Medulla oblongata (tissue), 1 donor: Measurements from ENCODE around the gene STX1A.
"Not testable (repeated sequence)": the region's sequence is repeated elsewhere in the genome, so short reads cannot be mapped to it uniquely, and the experiment has no call there.

Experiments used
- DNase-seq: peaks from one replicate; pipeline ENCODE4 v3.0.0-alpha.2; 2015; ENCODE audit errors: extremely low spot score

STX1A gene

DNA sequence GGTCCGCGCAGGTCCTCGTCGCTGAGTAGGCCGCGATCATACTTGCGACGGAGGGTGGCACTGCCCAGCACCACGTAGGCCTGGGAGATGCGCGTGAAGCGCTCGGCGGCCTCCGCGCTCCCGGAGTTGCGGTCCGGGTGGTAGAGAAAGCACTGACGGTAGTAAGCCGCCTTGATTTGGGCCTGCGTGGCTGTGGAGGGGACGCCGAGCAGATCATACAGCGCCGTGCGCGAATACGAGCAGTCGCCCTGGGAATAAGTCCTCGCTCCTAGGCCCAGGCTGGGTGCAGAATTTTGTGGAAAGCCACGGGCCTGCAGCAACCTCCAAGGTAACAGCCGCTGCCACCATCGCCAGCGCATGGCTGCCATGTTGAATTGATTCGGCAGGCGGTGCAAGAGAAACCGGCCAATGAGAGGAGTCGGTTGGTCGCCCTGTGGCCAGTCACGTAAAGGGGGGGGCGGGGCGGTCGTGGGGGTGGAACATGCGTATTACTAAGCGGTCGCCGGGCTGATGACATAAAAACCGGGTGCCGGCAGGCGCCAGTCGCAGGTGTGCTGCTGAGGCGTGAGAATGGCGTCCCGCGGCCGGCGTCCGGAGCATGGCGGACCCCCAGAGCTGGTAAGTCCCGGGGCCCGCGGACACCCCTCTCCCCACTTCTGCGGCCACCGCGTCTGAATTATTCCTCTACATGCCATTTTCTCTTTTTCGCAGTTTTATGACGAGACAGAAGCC lies 36.2 kb downstream of the STX1A start, which contains the start of the genes BUD23 and DNAJC30:
TSS of gene BUD23 (plus strand) at position 542 of the 732 bp plus-strand sequence. CDS start at position 571, 29 bp downstream.
TSS of gene DNAJC30 (minus strand) at position 398 of the 732 bp plus-strand sequence. CDS start at position 368, 30 bp downstream.
- peak; percentile 96 for DNase-seq

DNA sequence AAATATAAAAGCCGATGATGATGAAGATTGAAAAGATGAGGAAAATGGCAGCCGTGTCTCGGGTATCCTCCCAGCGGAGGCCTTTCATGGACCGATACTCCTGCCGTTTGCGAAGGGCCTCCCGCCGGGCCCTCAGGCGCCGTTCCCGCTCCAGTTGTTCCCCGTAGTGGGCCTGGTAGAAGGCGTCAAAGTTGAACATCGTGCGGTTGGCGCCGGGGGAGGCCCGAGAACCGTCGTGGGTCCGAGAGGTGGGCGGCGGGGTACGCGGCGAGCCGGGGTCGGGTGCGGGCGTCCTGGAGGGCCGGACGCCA lies 36.8 kb downstream of the STX1A start:
- no peak for DNase-seq

DNA sequence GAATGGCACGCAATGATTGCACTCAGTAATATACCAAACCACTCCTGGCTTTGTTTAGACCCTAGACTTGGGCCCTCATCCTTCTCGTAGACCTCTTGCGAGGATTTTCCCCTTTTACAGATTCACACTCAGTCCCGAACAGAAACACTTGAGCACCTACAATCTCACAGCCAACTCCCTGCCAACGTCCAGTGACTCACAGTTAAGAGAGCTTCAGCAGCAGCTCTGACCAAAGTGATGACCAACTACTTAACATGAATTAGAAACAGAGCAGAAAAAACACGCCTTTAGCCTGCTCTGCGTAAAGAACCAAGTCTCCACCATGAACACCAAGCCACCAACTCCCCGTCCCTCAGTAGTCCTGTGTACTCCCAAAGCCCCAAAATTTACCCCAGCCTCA lies 38.4 kb downstream of the STX1A start:
- no peak for DNase-seq

DNA sequence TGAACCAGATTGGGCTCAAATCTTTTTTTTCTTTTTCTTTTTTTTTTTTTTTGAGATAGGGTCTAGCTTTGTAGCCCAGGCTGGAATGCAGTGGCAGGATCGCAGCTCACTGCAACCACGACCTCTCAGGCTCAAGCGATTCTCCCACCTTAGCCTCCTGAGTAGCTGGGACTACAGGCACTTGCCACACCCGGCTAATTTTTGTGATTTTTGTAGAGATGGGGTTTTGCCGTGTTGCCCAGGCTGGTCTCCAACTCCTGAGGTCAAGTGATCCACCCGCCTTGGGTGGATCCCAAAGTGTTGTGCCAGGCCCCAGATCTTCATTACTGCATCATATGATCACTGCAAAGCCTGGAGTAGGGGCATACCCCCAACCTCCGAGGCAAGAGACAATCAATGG lies 39.0 kb downstream of the STX1A start:
- DNase-seq: no peak

DNA sequence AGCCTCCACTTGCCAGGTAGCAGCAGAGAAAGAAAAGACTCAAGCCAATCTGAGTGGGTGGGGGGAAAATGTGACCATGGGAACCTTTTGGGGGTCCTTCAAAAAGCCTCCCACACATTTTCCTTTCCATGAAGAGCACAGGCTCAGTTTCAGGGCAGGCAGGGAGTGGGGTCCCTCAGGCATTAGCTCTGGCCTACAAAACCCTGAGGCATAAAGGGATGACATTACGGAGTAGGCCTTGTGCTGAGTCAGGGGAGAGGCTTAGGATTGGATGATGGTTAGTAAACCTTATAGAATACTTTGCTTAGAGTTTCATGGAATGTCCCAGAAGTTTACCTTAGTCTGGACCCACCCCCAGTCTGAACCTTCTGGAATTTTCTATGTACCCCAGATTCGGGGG lies 39.8 kb downstream of the STX1A start:
- DNase-seq: no peak

DNA sequence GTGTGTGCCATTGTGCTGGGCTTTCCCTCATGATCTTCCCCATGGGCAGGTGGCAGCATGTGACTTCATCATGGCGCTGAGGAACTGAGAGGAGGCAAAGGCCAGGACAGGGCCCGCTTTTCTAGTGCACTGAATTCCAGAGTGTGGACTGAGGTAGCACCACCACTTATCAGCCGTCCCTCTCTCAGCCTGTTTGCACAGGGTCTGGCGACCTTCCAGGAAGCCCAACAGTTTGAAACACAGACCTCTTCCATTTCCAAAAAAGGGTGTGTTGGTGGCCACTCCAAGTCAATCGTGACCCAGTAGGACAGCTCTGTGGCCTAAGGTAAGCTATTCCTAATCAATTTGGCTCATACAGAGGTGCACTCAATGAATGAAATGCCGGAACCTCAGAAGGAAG lies 40.6 kb downstream of the STX1A start:
- no peak for DNase-seq

DNA sequence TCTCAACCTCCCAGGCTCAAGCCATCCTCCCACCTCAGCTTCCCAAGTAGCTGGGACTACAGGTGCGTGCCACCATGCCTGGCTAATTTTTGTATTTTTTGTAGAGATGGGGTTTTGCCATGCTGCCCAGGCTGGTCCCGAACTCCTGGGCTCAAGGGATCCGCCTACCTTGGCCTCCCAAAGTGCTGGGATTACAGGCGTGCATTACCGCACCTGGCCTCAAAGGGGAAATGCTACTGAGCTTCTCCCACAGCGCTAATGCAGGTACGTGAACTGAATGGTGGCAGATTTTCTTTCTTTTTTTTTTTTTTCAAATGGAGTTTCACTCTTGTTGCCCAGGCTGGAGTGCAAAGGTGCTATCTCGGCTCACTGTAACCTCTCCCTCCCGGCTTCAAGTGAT lies 43.4 kb downstream of the STX1A start:
- DNase-seq: not testable (repeated sequence)

DNA sequence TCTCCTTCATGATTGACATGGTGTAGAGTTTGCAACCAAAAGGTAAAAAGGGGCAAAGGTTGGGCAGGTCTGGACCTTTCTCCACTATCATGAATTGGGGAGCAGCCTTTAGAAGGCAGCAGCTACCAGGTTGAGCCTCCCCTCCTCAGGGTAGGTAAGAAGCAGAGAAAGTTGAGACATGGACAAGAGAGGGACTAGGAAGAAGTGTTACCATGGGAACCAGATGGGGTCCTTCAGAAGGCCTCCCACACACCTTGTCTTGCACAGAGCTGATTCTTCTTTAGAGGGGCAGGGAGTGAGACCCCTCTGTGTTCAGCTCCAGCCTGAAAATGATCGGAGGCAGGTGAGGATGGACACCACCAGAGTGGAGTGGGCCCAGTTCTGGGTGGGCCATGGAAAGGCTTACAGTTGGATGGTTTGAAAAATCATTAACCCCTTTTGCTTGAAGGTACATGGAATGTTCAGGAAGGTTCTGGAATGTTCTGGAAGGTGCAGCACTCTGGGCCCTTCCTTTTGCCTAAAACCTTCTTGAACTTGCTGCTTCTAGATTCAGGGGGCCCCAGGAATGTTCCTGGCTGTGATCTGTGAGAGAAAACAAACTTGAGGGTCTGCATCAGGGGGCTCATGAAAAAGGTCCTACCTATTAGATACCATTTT lies 44.9 kb downstream of the STX1A start:
- no peak for DNase-seq

DNA sequence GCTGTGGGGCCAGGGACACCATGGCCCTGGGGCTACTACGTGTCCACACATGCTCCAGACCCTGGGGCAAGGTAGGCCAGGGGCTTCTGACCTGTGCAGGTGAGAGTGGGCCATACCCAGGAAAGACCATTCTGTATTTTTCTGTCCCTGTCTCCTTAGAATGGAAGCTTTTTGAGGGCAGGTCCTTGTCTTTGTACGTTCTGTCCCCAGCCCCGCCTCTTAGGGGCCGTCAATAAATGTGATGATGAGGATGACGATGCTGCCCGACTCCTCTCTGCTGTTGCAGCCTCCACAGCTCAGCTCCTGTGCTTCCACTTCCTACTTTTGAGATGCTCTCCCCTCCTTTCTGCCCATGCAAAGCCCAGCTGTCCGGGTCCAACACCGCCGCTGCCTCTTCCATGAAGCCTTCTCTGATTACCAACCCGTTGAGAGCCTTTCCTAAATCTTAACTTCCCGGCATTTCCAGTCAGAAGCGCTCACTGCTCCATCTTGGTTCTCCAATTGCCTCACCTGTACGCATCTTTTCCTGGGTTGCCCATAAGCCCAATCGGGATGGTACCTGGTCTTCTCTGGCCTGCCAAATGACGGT lies 47.5 kb downstream of the STX1A start:
- DNase-seq: no peak

DNA sequence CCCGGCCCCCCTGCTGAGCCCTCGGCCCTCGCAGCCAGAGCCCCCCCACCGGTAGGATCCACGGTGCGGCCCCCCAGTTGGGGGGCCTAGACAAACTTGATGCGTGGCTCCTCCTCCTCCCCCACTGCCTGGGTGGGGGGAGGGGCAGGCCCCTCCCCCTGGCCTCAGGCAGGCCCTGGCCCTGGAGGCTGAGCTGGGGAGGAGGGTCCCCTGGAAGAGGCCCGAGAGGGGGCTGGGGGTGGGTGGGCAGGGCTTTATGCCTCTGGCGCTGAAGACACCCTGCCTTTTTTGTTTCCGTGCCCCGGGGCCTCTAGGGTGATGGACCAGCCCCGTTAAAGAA lies 48.2 kb downstream of the STX1A start:
- no peak for DNase-seq

DNA sequence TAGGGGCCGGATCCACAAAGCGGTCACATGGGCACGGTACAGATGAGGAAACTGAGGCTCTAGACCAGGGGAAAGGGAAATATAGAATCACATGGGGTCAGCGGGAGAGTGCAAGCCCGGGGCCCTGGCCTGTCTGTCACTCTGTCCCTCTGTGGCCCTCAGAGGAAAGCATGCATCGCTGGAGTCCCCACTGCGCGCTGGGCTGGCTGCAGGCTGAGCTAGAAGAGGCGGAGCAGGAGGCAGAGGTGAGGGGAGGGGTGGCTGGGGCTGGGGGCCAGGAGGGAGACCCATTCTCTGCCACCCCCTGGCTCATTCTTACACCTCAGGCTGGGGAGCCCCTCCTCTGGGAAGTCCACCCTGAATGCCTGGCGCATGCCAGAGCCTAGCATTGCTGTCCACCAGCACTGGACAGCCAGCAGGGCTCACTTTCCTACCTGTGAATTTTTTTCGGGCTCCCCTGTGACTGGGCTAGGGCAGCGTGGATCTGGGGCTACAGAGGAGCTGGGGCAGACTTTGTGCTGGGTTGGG lies 49.5 kb downstream of the STX1A start:
- no peak for DNase-seq

DNA sequence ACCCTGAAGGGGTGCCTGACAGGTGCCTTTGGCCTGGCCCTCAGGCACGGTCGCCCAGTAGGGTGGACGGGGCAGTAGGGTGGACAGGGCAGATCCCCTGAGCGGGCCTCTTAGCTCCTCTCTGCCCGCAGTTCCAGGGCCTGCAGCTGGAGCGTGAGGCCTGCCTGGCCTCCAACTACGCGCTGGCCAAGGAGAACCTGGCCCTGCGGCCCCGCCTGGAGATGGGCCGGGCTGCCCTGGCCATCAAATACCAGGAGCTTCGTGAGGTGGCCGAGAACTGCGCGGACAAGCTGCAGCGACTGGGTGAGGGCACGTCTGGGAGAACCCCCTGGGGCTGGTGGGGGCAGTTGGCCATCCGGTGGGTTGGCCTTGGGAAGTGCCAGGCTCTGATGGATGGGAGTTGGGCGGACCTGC lies 50.2 kb downstream of the STX1A start:
- DNase-seq: no peak

DNA sequence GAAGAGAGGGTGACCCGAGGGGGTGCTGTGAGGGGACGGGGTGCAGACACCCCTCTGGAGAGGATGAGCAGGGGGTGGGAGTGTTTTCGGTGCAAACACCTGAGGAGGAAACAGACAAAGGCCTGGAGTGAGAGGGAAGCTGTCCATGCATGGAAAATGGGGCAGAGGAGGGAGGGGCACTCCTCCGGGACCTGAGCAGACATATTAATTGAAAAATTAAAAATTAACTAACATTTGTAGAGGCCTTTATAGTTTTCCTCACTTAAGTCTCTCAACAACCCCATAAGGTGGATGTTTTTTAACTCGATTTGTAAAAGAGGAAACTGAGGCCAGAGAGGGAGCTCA lies 50.6 kb downstream of the STX1A start:
- DNase-seq: no peak

DNA sequence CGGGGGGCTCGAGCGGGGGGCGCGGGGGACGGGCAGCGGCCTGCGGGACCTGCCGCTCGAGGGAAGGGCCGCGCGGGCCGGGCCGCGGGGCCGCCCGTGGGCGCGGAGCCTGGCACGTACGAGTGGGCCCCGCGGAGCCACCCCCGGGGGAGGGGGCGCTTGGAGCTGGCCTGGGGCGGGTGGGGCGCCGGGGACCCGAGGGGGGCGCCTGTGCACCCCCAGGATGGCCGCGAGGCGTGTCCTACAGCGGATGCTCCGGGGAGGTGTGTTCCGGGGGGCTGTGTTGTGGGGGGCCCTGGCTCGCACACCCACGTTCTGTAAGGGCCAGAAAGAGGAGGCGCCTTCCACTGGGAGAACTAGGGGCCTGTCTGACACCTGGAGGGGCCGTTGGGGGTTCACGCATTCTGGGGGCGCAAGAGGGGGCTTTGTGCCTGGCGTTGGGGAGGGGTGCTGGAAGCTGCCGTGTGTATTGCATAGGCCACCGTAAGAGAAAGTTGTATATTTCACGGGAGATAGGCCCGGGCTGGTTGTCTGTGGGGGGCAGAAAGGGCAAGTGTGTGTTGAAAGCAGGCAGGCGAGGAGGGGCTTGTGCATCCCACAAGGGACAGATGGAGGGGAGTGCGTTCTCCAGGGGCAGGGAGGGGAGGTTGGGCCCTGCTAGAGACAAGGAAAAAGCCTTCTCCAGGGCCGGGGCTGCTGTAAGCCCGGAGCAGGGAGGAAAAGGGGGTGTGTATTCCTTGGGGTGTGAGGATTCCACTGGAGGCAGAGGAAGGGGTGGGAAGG lies 51.2 kb downstream of the STX1A start:
- DNase-seq: no peak

DNA sequence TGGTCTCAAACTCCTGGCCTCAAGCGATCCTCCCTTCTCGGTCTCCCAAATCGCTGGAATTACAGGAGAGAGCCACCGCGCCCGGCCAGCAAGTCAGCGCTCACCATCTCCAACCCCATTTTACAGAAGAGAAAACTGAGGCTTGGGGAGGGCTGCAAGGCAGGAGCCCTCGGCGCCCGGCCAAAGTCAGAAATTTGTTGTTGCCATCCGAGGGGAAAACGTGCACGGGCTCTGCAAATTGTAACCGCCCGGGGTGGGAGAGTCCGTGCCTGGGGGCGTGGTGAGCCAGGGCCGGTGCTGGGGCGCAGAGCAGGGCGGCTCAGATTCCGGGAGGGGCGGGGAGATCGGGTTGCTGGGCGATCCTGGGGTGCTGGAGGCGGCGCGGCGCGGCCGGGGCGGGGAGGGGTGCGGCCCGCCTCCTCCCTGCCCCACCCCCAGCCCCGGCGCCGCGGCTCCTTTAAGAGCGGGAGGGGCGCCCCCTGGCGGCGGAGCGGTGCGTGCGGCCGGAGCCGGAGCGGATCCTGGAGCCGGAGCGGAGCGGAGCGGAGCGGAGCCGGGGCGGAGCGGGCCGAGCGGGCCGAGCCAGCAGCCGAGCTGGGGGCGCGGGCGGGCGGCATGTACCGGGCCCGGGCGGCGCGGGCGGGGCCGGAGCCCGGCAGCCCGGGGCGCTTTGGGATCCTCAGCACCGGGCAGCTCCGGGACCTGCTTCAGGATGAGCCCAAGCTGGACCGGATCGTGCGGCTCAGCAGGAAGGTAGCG lies 51.9 kb downstream of the STX1A start, which contains the start of gene VPS37D:
TSS of gene VPS37D (plus strand) at position 488 of the 759 bp plus-strand sequence. CDS start at position 616, 128 bp downstream.
- peak; percentile 86 for DNase-seq

DNA sequence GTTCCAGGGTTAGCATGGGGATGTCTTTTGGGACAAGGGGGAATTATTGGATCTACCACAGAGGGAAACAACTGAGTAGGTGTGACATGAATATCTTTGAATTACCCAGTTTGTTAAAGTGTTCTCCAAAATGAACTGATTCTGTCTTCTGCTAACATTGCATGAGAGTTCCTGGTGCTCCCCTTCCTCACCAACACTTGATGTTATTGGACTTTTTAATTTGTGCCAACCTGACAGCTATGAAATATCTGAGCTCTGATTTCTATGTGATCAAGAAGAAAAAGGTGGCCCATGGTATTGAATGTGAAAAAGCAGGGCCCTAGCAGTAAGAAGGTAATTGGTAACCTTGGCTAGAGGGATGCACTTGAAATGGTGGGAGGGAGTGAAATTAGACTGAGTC lies 56.4 kb downstream of the STX1A start:
- DNase-seq: no peak

DNA sequence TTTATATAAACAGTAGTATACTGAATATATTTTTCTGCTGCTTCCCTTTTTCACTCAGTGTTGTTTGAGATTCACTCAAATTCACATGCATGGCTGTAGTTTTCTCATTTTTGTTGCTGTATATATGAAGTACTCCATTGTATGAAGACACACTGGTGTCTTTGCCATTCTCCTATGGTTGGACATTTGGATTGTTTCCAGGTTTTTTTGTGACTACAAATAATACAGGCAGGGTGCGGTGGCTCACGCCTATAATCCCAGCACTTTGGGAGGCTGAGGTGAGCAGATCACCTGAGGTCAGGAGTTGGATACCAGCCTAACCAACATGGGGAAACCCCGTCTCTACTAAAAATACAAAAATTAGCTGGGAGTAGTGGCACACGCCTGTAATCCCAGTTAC lies 58.9 kb downstream of the STX1A start:
- DNase-seq: not testable (repeated sequence)

DNA sequence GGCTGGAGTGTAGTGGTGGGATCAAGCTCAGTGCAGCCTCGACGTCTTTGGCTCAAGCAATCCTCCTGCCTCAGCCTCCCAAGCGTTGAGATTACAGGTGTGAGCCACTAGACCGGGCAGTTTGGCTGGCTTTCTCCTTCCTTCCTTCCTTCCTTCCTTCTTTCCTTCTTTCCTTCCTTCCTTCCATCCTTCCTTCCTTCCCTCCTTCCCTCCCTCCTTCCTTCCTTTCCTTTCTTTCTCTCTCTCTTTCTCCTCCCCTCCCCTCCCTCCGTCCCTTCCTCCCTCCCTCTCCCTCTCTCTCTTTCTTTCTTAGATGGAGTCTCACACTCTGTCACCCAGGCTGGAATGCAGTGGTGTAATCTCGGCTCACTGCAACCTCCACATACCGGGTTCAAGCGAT lies 59.5 kb downstream of the STX1A start:
- DNase-seq: no peak

DNA sequence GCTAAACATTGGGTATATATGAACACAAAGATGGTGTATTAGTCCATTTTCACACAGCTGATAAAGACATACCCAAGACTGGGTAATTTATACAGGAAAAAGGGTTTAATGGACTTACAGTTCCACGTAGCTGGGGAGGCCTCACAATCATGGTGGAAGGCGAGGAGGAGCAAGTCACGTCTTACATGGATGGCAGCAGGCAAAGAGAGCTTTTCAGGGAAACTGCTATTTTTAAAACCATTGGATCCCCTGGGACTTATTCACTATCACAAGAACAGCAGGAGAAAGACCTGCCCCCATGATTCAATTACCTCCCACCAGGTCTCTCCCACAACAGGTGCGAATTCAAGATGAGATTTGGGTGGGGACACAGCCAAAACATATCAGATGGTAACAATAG lies 64.2 kb downstream of the STX1A start:
- DNase-seq: not testable (repeated sequence)

DNA sequence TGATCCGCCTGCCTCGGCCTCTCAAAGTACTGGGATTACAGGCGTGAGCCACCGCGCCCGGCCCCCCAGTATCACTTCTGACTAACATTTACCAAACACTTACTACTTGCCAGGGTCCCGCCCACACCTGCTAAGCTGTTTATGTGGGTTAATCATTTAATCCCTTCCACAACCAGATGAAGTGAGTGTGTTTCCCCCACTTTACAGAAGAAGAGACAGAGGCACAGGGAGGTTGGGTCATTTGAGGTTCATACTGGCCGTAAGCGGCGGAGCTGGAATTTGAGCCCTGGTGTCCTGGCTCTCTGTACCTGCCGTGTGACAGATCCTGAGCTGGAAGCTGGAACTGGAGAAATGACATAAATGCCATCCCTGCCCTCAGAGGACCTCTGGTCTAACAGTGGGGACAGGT lies 66.9 kb downstream of the STX1A start:
- DNase-seq: no peak

DNA sequence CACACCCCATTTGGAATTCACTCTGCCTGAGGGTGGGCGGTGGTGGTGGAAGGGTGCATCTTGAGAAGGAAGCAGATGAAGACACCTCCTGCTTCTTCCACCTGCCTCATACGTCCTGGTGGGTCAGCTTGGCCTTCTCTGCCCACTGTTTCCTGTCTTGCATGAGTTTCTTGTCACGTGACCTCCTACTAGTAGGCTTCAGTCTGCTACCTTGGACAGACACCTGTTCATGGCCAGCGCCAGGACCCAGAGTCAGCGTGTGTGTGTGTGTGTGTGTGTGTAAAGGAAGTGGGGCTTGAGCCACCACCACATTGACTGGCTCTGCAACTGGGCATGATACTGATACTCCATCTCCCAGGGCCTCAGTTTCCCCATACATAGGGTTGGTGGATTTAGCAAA lies 68.9 kb downstream of the STX1A start:
- no peak for DNase-seq
